Testis (tissue), 3 donors: ENCODE results near the gene CLEC3A. TPM values are rescaled to one million over a fixed set of nuclear protein-coding genes. Genes with fewer than 3 reads are reported as not detected.
A peak's percentile ranks its signal among the peaks of the same experiment; 100 is the strongest.
"Not testable (repeated sequence)": the region's sequence is repeated elsewhere in the genome, so short reads cannot be mapped to it uniquely, and the experiment has no call there.

ENCODE experiments used
- DNase-seq: peaks from one replicate; pipeline ENCODE4 v3.0.0-alpha.2; 2019
- H3K27ac ChIP-seq, 2 donors: fragments of 200-600 bp; sonication (generic); one replicate each; pipeline ENCODE4 v1.5.1; 2019
- H3K27me3 ChIP-seq: fragments of 200-600 bp; sonication (generic); one replicate; pipeline ENCODE4 v1.5.1; 2019
- H3K36me3 ChIP-seq: fragments of 200-600 bp; sonication (generic); one replicate; pipeline ENCODE4 v1.5.1; 2017; ENCODE audit warnings: low read depth; ENCODE audit errors: missing control alignments
- H3K4me1 ChIP-seq: fragments of 200-600 bp; sonication (generic); one replicate; pipeline ENCODE4 v1.5.1; 2019
- H3K4me3 ChIP-seq, 2 donors: fragments of 200-600 bp; sonication (generic); one replicate each; pipeline ENCODE4 v1.5.1; 2017 to 2019
- H3K9me3 ChIP-seq: fragments of 200-600 bp; sonication (generic); one replicate; pipeline ENCODE4 v1.5.1; 2017
- POLR2A ChIP-seq: fragments of 450-650 bp; IDR thresholded peaks from one replicate; pipeline ENCODE4 v1.6.1; 2017; ENCODE audit warnings: antibody characterized with exemption, mild to moderate bottlenecking, moderate library complexity
- WGBS, 2 donors: methylation state at CpG; one replicate each; pipeline ENCODE4 v1.1.5; 2018; 5-methylcytosine and 5-hydroxymethylcytosine counted together
- intact Hi-C: fragments of 100-400 bp; cut with DNase I; formaldehyde crosslinking; loops from one replicate; pipeline ENCODE4 v1.15.1; 2023; ENCODE audit warnings: low total_unique reads
- polyA plus RNA-seq: library from polyadenylated mRNA; stranded (reverse); fragments of 350-450 nt; fragmentation: Illumina TruSeq; extraction: RNeasy Lipid Tissue Mini Kit (QIAGEN cat#74804); gene quantifications from one replicate; pipeline ENCODE4 v1.2.3, GENCODE V29; 2014; ENCODE audit warnings: low read depth, low replicate concordance; ENCODE audit not compliant: insufficient read depth
- total RNA-seq, 2 donors: library from RNA; depleted of rRNA; stranded (reverse); fragments of >200 nt; gene quantifications; one replicate each; pipeline ENCODE4 v1.2.3, GENCODE V29; 2016
- TF ChIP-seq, protein P1 (sequence below), 3 experiments: fragments of 450-650 bp in 2 of 3; fragments of 200-600 bp in 1 of 3; sonication (generic) in 1 of 3; IDR thresholded peaks; one replicate each; pipeline ENCODE4 v1.5.1; 2016 to 2019; ENCODE audit warnings: antibody characterized with exemption in 3 of 3, mild to moderate bottlenecking in 2 of 3, moderate library complexity in 1 of 3

Gene CLEC3A
- total and polyA plus RNA-seq, 3 donors from 2014 or later: 0.55 to 0.74 TPM; not detected in 1

DNA sequence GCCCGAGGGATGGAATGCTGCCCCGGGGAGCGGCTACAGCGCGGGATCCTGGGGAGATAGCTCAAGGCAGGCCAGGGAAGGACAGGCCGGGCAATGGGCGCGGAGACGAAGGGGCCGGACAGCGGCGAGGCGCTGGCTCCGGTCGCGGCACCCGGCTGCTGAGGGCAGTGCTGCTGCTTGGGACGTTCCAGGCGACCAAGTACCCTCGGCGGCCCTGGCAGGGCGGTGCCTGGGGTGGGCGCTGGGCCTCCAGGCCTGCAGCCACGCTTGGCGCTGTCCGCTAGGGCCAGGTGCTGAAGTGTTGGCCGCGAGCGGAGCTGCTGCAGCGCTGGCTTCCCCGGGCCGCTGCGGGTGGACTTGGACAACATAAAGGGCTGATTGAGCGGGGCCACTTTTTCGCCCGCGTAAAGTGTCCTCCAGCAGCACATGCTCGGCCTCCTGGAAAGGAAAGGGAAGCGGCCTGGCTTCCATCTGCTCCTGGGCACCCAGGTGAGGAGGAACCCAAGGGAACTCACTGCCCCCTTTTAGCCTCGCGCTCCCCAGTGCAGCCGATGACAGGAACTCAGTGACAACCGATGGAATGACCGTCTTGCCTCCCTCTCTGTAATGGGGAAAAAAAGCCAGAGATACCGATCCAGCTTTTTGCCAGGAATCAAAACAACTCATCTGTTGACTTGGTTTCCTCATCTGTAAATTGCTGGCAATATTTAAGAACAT is 23.7 kb downstream of the CLEC3A start:
- DNase-seq: peak; percentile 75
- no peak overlapping the region for H3K4me3 ChIP-seq
- WGBS, 2 donors: 9 to 25% methylated on average over 14 to 41 of the region's 45 CpGs

DNA sequence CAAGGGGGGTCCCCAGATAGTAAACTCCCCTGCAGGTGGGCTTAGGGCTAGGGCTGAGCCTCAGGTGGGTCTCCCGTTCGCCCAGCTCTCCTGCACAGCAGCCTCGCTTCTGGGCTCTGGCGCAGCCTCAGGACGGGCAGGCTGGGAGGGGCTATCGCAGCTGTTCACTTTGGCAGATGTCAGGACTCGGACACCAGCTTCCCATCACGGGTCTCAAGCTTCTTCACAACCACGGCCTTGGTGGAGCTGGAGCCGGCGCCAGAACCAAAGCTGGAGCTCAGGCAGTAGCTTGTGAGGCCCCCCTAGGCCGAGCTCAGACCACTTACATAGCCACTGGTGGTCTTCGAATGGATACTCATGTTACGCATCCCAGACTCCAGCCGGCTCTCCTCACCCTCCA is 26.0 kb downstream of the CLEC3A start:
- DNase-seq: no peak
- H3K4me3 ChIP-seq: no peak overlapping the region
- TF ChIP-seq, protein P1, sequence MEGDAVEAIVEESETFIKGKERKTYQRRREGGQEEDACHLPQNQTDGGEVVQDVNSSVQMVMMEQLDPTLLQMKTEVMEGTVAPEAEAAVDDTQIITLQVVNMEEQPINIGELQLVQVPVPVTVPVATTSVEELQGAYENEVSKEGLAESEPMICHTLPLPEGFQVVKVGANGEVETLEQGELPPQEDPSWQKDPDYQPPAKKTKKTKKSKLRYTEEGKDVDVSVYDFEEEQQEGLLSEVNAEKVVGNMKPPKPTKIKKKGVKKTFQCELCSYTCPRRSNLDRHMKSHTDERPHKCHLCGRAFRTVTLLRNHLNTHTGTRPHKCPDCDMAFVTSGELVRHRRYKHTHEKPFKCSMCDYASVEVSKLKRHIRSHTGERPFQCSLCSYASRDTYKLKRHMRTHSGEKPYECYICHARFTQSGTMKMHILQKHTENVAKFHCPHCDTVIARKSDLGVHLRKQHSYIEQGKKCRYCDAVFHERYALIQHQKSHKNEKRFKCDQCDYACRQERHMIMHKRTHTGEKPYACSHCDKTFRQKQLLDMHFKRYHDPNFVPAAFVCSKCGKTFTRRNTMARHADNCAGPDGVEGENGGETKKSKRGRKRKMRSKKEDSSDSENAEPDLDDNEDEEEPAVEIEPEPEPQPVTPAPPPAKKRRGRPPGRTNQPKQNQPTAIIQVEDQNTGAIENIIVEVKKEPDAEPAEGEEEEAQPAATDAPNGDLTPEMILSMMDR (IDR thresholded peaks at IDR 0.05): no peak
- TF ChIP-seq POLR2A: no peak
- no peak overlapping the region for H3K27ac ChIP-seq
- no peaks in the 10 kb centered on the region for H3K9me3 ChIP-seq
- 86 to 91% methylated on average over 3 to 15 of the region's 15 CpGs for WGBS, 2 donors
- H3K36me3 ChIP-seq: no peaks in the 10 kb centered on the region
- no peaks in the 10 kb centered on the region for H3K27me3 ChIP-seq
- no peaks in the 10 kb centered on the region for H3K4me1 ChIP-seq
- intact Hi-C loops: no loop called here

More for the DNA sequence above, 23.7 kb downstream of the CLEC3A start:
- Histone ChIP-seq H3K4me1 (no peaks in the 10 kb centered on the region), H3K9me3 (no peaks in the 10 kb centered on the region), H3K27ac (no peak overlapping the region), H3K36me3 (no peaks in the 10 kb centered on the region), H3K27me3 (no peaks in the 10 kb centered on the region)
- intact Hi-C loops: no loop called here
- TF ChIP-seq, protein P1 (IDR thresholded peaks at IDR 0.05): no peak
- TF ChIP-seq POLR2A: no peak

DNA sequence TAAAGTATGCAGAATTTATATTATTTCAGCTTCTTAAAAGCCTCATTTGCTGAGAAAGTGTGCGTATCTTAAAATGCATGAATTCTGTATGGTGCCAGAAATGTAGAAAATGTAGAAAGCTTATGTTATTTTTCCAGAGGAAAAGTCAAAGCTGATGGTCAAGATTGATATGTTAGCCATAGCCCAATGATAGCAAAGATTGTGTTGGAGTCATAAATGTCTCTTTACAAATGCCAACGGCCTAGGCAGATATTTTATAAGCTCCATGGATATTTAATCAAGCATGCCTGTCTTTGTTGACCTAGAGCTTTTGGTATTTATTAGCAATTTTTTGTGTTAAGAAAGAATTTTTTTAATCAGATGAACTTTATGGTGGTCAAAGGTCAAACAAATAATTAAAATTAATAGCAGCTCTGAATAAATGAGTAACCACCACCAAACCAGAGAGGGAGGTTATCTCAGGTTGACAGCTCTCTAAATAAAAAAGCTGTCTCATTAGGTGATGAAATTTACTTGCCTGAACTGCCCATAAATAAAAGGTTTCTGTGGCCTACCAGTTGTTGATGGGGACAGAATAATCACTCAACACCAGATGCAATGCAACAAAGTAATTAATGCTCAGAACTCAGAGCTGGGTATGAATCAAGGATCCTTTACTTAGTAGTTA is 28.5 kb downstream of the CLEC3A start:
- Histone ChIP-seq H3K4me3 (no peak overlapping the region), H3K27ac (no peak overlapping the region), H3K4me1 (no peaks in the 10 kb centered on the region), H3K9me3 (no peaks in the 10 kb centered on the region), H3K36me3 (no peaks in the 10 kb centered on the region), H3K27me3 (no peaks in the 10 kb centered on the region)
- DNase-seq: no peak
- 42 to 47% methylated on average over 2 of the region's 2 CpGs for WGBS, 2 donors
- TF ChIP-seq POLR2A: no peak
- TF ChIP-seq, protein P1 (IDR thresholded peaks at IDR 0.05): no peak
- intact Hi-C loops: no loop called here

DNA sequence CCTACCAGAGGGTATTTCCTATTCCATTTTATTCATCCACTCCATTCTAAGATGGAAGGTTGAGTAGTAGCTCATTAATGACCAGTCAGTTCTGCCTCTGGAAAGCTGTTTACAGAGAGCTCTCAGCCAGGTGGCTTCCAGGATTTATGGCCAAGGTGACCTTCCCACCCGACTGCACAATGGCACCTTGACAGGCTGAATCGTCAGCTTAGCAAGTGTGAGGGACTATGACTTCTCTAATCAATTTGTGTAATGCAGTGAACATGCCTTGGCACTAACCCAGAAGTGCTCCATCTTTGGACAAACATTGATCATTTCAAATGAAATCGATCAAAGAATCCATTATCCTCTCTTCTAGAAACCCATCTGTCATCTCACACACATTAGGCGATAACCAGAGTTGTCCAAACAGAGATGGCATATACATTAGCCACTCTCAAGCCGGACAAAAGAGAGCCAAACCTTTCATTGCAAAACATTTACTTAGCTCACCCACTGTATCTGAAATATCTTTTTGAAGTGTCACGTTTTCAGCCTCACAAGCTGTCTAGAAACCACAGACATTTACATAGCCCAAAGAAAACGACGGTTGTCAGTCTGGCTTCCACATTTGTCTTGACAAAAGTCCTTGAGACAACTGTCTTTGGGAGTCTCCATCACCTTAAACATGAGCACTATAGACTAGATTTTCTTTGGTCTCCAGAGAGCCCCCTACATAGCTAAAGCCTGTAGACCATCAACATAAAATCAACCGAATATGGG is 35.6 kb downstream of the CLEC3A start:
- DNase-seq: no peak
- TF ChIP-seq, protein P1 (IDR thresholded peaks at IDR 0.05): no peak
- no peak for TF ChIP-seq POLR2A
- no peaks in the 10 kb centered on the region for H3K9me3 ChIP-seq
- no peaks in the 10 kb centered on the region for H3K4me1 ChIP-seq
- no peak overlapping the region for H3K27ac ChIP-seq
- intact Hi-C loops: no loop called here
- no peaks in the 10 kb centered on the region for H3K27me3 ChIP-seq
- WGBS, 2 donors: 81 to 91% methylated on average over 9 of the region's 9 CpGs
- no peaks in the 10 kb centered on the region for H3K36me3 ChIP-seq
- no peak overlapping the region for H3K4me3 ChIP-seq

DNA sequence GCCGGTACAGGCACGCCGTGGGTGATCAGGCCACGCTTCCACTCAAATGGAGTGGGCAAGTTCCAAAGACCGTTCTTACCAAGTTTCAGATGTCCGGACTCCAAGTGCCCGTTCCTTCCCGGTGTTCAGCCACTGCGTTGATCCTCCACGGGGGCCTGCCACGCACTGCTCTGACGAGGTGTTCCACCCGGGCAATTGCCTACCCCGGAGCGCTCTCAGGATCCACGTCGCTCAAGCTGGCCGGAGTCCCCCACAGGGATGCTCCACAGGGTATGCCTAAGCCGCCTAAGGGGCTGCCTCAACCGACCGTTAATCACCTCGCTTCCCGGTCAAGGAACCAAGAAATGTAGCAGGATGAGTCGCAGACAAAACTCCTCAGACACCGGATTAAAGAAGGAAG is 37.5 kb downstream of the CLEC3A start:
- H3K9me3 ChIP-seq, H3K4me1 ChIP-seq, H3K36me3 ChIP-seq, H3K4me3 ChIP-seq, H3K27me3 ChIP-seq, H3K27ac ChIP-seq, DNase-seq, intact Hi-C loops: not testable (repeated sequence)
- 65 to 74% methylated on average over 25 of the region's 25 CpGs for WGBS, 2 donors
